ENCODE measurements around the gene HOXB6.

The HOXB6 gene

GRCh38 chr17:48582750-48583069 lies 22.1 kb downstream of the HOXB6 start (continued):
- TF ChIP-seq CSRNP3 (CRISPR knock-in tag; IDR thresholded peaks at IDR 0.05) (no peak), CSDC2 (CRISPR knock-in tag; IDR thresholded peaks at IDR 0.05) (no peak), ZFP30 (CRISPR knock-in tag; IDR thresholded peaks at IDR 0.05) (no peak), RARB (CRISPR knock-in tag; IDR thresholded peaks at IDR 0.05) (no peak), TSHZ2 (CRISPR knock-in tag; IDR thresholded peaks at IDR 0.05) (no peak), ZNF565 (CRISPR knock-in tag; conservative IDR thresholded peaks at IDR 0.05; ENCODE audit: low read depth) (no peak), SNAI2 (CRISPR knock-in tag; IDR thresholded peaks at IDR 0.05) (no peak), PPARA (CRISPR knock-in tag; IDR thresholded peaks at IDR 0.05; ENCODE audit: borderline replicate concordance) (no peak), ARNTL (CRISPR knock-in tag; IDR thresholded peaks at IDR 0.05; ENCODE audit: borderline replicate concordance, low read depth) (no peak)

- ATAC-seq = no peak
- TF ChIP-seq ZNF565 (CRISPR knock-in tag; conservative IDR thresholded peaks at IDR 0.05; ENCODE audit: low read depth) = no peak
- no peak for TF ChIP-seq CSRNP3 (CRISPR knock-in tag; IDR thresholded peaks at IDR 0.05)
- no peak for TF ChIP-seq BACH2 (CRISPR knock-in tag; IDR thresholded peaks at IDR 0.05; ENCODE audit: borderline replicate concordance)
- TF ChIP-seq ARNTL (CRISPR knock-in tag; IDR thresholded peaks at IDR 0.05; ENCODE audit: borderline replicate concordance, low read depth) = no peak
- no peak for TF ChIP-seq PPARA (CRISPR knock-in tag; IDR thresholded peaks at IDR 0.05; ENCODE audit: borderline replicate concordance)
- no peak for TF ChIP-seq ZNF70 (CRISPR knock-in tag; IDR thresholded peaks at IDR 0.05)
Observed at GRCh38 chr17:48579760-48580554, 24.8 kb downstream of the HOXB6 start.

- TF ChIP-seq ZFP30 (CRISPR knock-in tag; IDR thresholded peaks at IDR 0.05) (no peak), CSDC2 (CRISPR knock-in tag; IDR thresholded peaks at IDR 0.05) (no peak), ZC3H10 (CRISPR knock-in tag; IDR thresholded peaks at IDR 0.05) (no peak), ESRRG (CRISPR knock-in tag; IDR thresholded peaks at IDR 0.05) (no peak), CREB5 (CRISPR knock-in tag; IDR thresholded peaks at IDR 0.05; ENCODE audit: low read depth) (no peak), TCF4 (CRISPR knock-in tag; IDR thresholded peaks at IDR 0.05; ENCODE audit: borderline replicate concordance) (no peak), TOX (CRISPR knock-in tag; IDR thresholded peaks at IDR 0.05; ENCODE audit: borderline replicate concordance) (no peak), TSHZ2 (CRISPR knock-in tag; IDR thresholded peaks at IDR 0.05) (no peak), OSR1 (CRISPR knock-in tag; IDR thresholded peaks at IDR 0.05) (no peak), PPARA (CRISPR knock-in tag; IDR thresholded peaks at IDR 0.05; ENCODE audit: borderline replicate concordance) (no peak), GLIS3 (CRISPR knock-in tag; IDR thresholded peaks at IDR 0.05) (no peak), ZFP3 (CRISPR knock-in tag; IDR thresholded peaks at IDR 0.05) (no peak), ZNF8 (CRISPR knock-in tag; IDR thresholded peaks at IDR 0.05) (no peak)
- ATAC-seq = no peak
Observed at GRCh38 chr17:48579471-48579759, 25.4 kb downstream of the HOXB6 start.

All from SK-N-SH treated with all-trans-retinoic acid at 6 μM for 48 hours (cell line).